OCI-LY3 (cell line): ENCODE measurements around the gene SYNE2.

ENCODE experiments used
- H2AFZ ChIP-seq: fragments of 200-600, 300-600 bp; shearing (Covaris generic); 2 replicates; pipeline ENCODE4 v1.6.0; 2014; ENCODE audit warnings: antibody characterized with exemption, low read depth, low read length
- H3K27ac ChIP-seq: fragments of 200-600, 300-600 bp; sonication (generic); 2 replicates; pipeline ENCODE4 v1.5.1; 2014; ENCODE audit warnings: mild to moderate bottlenecking, low read length, moderate library complexity, mixed read lengths
- H3K27me3 ChIP-seq: fragments of 200-600, 300-600 bp; sonication (generic); 2 replicates; pipeline ENCODE4 v1.6.1; 2014; ENCODE audit warnings: low read depth, low read length, mixed read lengths
- H3K36me3 ChIP-seq: fragments of 200-600, 300-600 bp; sonication (generic); replicated peaks from 2 replicates; pipeline ENCODE3; 2014; ENCODE audit warnings: low read depth, low read length, mixed read lengths
- H3K4me1 ChIP-seq: fragments of 300-600, 200-600 bp; sonication (generic); 2 replicates; pipeline ENCODE4 v1.6.1; 2014; ENCODE audit warnings: low read length, mixed read lengths
- H3K4me2 ChIP-seq: fragments of 200-600, 300-600 bp; sonication (generic); 2 replicates; pipeline ENCODE4 v1.6.1; 2014; ENCODE audit warnings: low read length, mixed read lengths
- H3K4me3 ChIP-seq: fragments of 300-600, 200-600 bp; sonication (generic); 2 replicates; pipeline ENCODE4 v1.5.1; 2014; ENCODE audit warnings: antibody characterized with exemption, mild to moderate bottlenecking, low read length, moderate library complexity
- H3K79me2 ChIP-seq: fragments of 300-600, 200-600 bp; shearing (Covaris generic); 2 replicates; pipeline ENCODE4 v1.6.1; 2014; ENCODE audit warnings: mild to moderate bottlenecking, low read length, mixed read lengths
- H3K9ac ChIP-seq: fragments of 300-600, 200-600 bp; shearing (Covaris generic); 2 replicates; pipeline ENCODE4 v1.6.0; 2014; ENCODE audit warnings: mild to moderate bottlenecking, low read length, moderate library complexity
- H3K9me3 ChIP-seq: fragments of 200-600, 300-600 bp; shearing (Covaris generic); 2 replicates; pipeline ENCODE4 v1.6.1; 2014; ENCODE audit warnings: low read length, mixed read lengths; ENCODE audit not compliant: insufficient read depth
- H4K20me1 ChIP-seq: fragments of 200-600, 300-600 bp; sonication (generic); 2 replicates; pipeline ENCODE4 v1.6.1; 2016; ENCODE audit warnings: low read length, mixed read lengths; ENCODE audit not compliant: insufficient read depth
- EZH2phosphoT487 ChIP-seq: fragments of 200-600 bp; shearing (Covaris generic); IDR thresholded peaks from 2 replicates; pipeline ENCODE4 v1.6.1; 2018; ENCODE audit warnings: antibody characterized with exemption, mixed run types, low read depth
- TF ChIP-seq, protein P1 (sequence below): fragments of 200-600, 300-600 bp; sonication (generic); IDR thresholded peaks from 2 replicates; pipeline ENCODE4 v1.5.1; 2014; ENCODE audit warnings: antibody characterized with exemption, low read length, low read depth

Gene SYNE2

DNA sequence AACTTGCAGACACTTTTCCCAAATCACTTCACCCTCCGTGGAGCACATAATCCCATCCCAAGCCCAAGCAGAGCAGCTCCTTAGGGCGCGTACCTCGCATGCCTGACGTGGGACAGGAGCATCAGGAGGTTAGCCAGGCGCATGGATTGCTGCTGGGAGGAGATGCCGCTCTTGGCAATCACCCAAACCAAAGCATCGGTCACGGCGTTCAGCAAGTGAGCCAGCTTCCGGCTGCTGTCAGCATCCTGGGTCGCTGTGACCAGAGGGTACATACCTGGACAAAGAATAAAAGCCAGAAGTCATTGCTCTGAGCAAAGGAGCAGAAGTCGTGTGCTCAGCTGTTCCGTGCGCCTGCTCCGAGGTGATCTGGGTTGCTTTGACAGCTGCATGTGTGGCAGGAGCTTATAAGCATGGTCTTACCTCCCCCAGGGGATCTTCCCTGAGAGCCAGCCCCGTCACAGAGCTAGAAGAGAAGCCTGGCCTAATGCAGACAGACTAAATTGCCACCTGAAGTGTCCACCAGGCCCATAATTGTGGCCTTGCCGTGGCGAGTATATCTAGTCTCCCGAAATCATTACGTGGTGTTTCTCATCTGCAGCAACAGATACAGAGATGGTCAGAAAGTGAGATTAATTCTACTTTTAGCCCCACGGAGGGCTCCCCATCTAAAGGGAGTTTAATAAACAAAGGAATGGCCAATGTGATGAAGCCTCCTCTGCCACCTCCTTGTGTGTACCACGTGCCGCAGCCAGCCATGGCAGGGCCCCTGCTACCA lies 382.3 kb downstream of the SYNE2 start:
- no peaks in the 10 kb centered on the region for H3K36me3 ChIP-seq
- peak overlapping the region; percentile 52 for H3K9ac ChIP-seq
- peak overlapping the region; percentile 93 for H3K4me2 ChIP-seq
- H3K27ac ChIP-seq = peak overlapping the region; percentile 90
- peak overlapping the region; percentile 70 for H3K4me3 ChIP-seq
- no peaks in the 10 kb centered on the region for H3K79me2 ChIP-seq
- peaks cover 8% of the 10 kb centered on the region for H3K27me3 ChIP-seq
- H2AFZ ChIP-seq = peak overlapping the region; percentile 37; the same call in 1 of the 2 replicates
- no peaks in the 10 kb centered on the region for H4K20me1 ChIP-seq
- TF ChIP-seq, protein P1, sequence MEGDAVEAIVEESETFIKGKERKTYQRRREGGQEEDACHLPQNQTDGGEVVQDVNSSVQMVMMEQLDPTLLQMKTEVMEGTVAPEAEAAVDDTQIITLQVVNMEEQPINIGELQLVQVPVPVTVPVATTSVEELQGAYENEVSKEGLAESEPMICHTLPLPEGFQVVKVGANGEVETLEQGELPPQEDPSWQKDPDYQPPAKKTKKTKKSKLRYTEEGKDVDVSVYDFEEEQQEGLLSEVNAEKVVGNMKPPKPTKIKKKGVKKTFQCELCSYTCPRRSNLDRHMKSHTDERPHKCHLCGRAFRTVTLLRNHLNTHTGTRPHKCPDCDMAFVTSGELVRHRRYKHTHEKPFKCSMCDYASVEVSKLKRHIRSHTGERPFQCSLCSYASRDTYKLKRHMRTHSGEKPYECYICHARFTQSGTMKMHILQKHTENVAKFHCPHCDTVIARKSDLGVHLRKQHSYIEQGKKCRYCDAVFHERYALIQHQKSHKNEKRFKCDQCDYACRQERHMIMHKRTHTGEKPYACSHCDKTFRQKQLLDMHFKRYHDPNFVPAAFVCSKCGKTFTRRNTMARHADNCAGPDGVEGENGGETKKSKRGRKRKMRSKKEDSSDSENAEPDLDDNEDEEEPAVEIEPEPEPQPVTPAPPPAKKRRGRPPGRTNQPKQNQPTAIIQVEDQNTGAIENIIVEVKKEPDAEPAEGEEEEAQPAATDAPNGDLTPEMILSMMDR = no peak
- no peak for TF ChIP-seq EZH2phosphoT487
- H3K9me3 ChIP-seq = no peaks in the 10 kb centered on the region
- H3K4me1 ChIP-seq = peaks cover 55% of the 10 kb centered on the region

DNA sequence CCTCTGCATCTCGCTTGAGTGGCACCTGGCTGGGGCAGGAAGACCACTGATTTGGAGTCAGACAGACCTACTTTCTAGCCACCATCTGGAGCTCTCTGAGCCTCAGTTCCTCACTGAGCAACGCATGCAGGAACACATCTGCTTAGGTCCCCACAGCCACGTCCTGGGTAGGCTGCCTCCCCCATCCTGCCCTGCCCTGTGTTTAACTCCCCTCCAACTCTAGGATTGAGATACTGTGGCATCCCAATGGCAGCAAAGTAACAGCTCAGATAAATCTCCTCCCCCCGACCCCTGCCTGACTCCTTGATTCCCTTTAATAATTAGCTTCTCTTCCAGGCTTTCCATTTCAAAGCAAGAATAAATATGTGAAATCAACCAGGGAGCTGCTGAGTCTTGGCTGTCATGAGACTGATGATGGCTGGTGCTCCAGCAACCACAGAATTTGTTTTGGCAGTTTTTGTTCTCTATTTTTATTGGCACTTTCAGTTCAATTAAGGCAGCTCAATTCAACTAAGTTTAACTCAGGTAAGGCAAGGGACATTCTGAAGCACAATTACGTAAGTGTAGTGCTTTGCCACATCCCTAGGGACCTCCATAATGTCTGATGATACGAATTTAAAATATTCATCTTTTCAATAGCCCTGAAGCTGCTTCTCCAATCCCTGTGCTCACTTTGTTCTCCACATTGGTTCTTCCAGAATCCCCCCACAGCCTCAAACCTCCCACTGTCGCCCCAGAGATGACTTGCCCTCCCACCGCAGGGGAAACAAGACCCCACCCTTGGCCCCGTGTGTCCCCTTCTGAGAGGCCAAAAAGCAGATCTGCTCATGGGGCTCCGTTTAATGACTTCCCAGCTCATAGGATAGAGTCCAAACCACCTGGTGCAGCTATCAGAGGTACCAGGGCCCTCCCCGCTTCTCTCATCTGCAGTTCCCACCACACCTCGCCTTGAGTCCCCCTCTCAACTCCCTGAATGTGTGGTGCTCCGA lies 383.1 kb downstream of the SYNE2 start:
- Histone ChIP-seq H3K9ac (peak overlapping the region; percentile 68), H3K9me3 (no peaks in the 10 kb centered on the region), H3K4me1 (peaks cover 55% of the 10 kb centered on the region), H3K27ac (peak overlapping the region; percentile 90), H2AFZ (peak overlapping the region; percentile 37; the same call in 1 of the 2 replicates), H3K4me3 (peak overlapping the region; percentile 70), H3K36me3 (no peaks in the 10 kb centered on the region), H3K4me2 (peak overlapping the region; percentile 93), H3K27me3 (peaks cover 8% of the 10 kb centered on the region), H3K79me2 (no peaks in the 10 kb centered on the region), H4K20me1 (no peaks in the 10 kb centered on the region)
- TF ChIP-seq, protein P1 = no peak
- no peak for TF ChIP-seq EZH2phosphoT487

DNA sequence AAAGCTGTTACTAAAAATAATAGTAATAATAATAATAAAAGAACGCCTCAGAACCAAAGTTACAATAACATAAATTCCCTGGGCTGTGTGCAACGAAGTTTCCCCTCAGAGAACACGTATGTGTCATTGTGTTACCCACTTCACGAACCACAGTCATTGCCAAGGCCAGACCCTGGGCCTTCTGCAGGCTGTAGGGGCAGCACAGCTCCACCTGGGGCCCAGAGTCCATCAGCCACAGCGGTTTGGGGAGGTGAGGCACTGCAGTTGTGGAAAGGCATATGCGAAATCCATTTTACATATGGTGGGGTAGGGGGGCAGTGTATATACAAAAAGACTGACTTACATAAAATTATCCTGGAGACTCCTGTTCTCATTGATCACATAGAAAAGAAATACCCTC lies 385.2 kb downstream of the SYNE2 start:
- H4K20me1 ChIP-seq = no peaks in the 10 kb centered on the region
- no peak overlapping the region for H3K27ac ChIP-seq
- TF ChIP-seq, protein P1 = no peak
- no peak for TF ChIP-seq EZH2phosphoT487
- H3K4me3 ChIP-seq = no peak overlapping the region
- peaks cover 44% of the 10 kb centered on the region for H3K4me1 ChIP-seq
- H3K36me3 ChIP-seq = no peaks in the 10 kb centered on the region
- H3K9ac ChIP-seq = no peak overlapping the region
- peaks cover 8% of the 10 kb centered on the region for H3K27me3 ChIP-seq
- no peak overlapping the region for H3K4me2 ChIP-seq
- no peak overlapping the region for H2AFZ ChIP-seq
- H3K9me3 ChIP-seq = no peaks in the 10 kb centered on the region
- H3K79me2 ChIP-seq = no peaks in the 10 kb centered on the region

DNA sequence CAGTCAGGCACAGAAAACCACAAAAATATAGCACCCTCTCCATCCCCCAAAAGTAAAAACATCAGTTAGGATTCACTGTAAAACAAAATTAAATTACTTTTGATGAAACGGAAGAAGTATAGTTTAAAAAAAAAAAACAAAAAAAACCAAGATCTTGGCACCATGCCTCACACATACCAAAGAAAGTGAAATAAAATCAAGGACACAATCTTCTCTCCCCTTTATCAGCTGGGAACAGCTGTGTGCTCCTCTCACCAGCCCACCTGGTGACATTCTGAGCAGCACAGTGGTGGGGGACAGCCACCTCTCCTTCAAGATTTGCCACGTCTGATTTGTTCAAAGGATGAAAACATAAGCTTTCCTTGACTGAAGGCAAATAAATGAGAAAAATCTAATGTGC lies 385.8 kb downstream of the SYNE2 start:
- Histone ChIP-seq H3K4me1 (peaks cover 39% of the 10 kb centered on the region), H3K9me3 (no peaks in the 10 kb centered on the region), H3K4me3 (no peak overlapping the region), H3K36me3 (no peaks in the 10 kb centered on the region), H4K20me1 (no peaks in the 10 kb centered on the region), H3K9ac (no peak overlapping the region), H3K4me2 (no peak overlapping the region), H3K79me2 (no peaks in the 10 kb centered on the region), H3K27ac (no peak overlapping the region), H2AFZ (no peak overlapping the region), H3K27me3 (peaks cover 4% of the 10 kb centered on the region)
- TF ChIP-seq EZH2phosphoT487 = no peak
- TF ChIP-seq, protein P1 = no peak
